OCI-LY7 (cell line): ENCODE data around the gene RNF19B. TPM values are rescaled to one million over a fixed set of nuclear protein-coding genes. Genes with fewer than 3 reads are reported as not detected.
A peak's percentile ranks its signal among the peaks of the same experiment; 100 is the strongest.

ENCODE experiments used
- BruUV-seq: library from RNA; stranded (reverse); fragments of 400-500 nt; replicated peaks from 2 replicates; lab custom pipeline; 2021; lab: Mats Ljungman, UMichigan
- CTCF ChIA-PET: fragments of 300-600 bp; sonication (Branson Sonifier 250); formaldehyde crosslinking; loops from one replicate; lab custom pipeline; 2022; ENCODE audit warnings: antibody characterized with exemption; ENCODE audit not compliant: unreplicated experiment; lab: Charles Lee
- POLR2A ChIA-PET: fragments of 300-600 bp; sonication (Branson Sonifier 250); formaldehyde crosslinking; loops from one replicate; lab custom pipeline; 2022; ENCODE audit warnings: antibody characterized with exemption; lab: Charles Lee
- DNase-seq: peaks from one replicate; pipeline ENCODE4 v3.0.0-alpha.2; 2015; ENCODE audit warnings: low spot score
- H2AFZ ChIP-seq: fragments of 200-600 bp; sonication (generic), shearing (Covaris generic); 2 replicates; pipeline ENCODE4 v1.6.1; 2014; ENCODE audit warnings: mild to moderate bottlenecking, antibody characterized with exemption, low read length, moderate library complexity
- H3K27ac ChIP-seq: fragments of 200-600 bp; sonication (generic); 2 replicates; pipeline ENCODE4 v1.5.1; 2014; ENCODE audit warnings: mixed run types, low read depth, mild to moderate bottlenecking, moderate library complexity, low read length, inconsistent platforms; ENCODE audit not compliant: poor library complexity, severe bottlenecking
- H3K36me3 ChIP-seq: fragments of 200-600 bp; sonication (generic); 2 replicates; pipeline ENCODE4 v1.6.1; 2014; ENCODE audit warnings: mild to moderate bottlenecking, antibody characterized with exemption, low read length, moderate library complexity, mixed read lengths; ENCODE audit not compliant: insufficient read depth
- H3K4me1 ChIP-seq: fragments of 200-600 bp; sonication (generic); 2 replicates; pipeline ENCODE4 v1.5.1; 2014; ENCODE audit warnings: mild to moderate bottlenecking, low read length; ENCODE audit not compliant: insufficient read depth, poor library complexity, severe bottlenecking
- H3K4me2 ChIP-seq: fragments of 200-600 bp; sonication (generic); 2 replicates; pipeline ENCODE4 v1.6.1; 2014; ENCODE audit warnings: mild to moderate bottlenecking, low read length
- H3K4me3 ChIP-seq: fragments of 200-600 bp; sonication (generic); 2 replicates; pipeline ENCODE4 v1.5.1; 2014; ENCODE audit warnings: mild to moderate bottlenecking, low read depth, low read length; ENCODE audit not compliant: poor library complexity, severe bottlenecking
- H3K79me2 ChIP-seq: fragments of 200-600 bp; sonication (generic); 2 replicates; pipeline ENCODE4 v1.6.1; 2016; ENCODE audit warnings: low read depth, mild to moderate bottlenecking, low read length, moderate library complexity, mixed read lengths; ENCODE audit not compliant: insufficient read depth
- H3K9me2 ChIP-seq: fragments of 200-600 bp; sonication (generic); 2 replicates; pipeline ENCODE4 v1.6.1; 2016; ENCODE audit warnings: mild to moderate bottlenecking, low read length, mixed read lengths; ENCODE audit not compliant: insufficient read depth
- H3K9me3 ChIP-seq: fragments of 200-600 bp; sonication (generic); 2 replicates; pipeline ENCODE4 v1.6.1; 2014; ENCODE audit warnings: mild to moderate bottlenecking, mixed run types, low read length, mixed read lengths
- H4K20me1 ChIP-seq: fragments of 200-600 bp; sonication (generic); 2 replicates; pipeline ENCODE4 v1.6.1; 2014; ENCODE audit warnings: mild to moderate bottlenecking, antibody characterized with exemption, low read length, moderate library complexity, mixed read lengths; ENCODE audit not compliant: insufficient read depth
- EZH2phosphoT487 ChIP-seq: fragments of 200-600 bp; sonication (generic); IDR thresholded peaks from 2 replicates; pipeline ENCODE4 v1.6.1; 2018; ENCODE audit warnings: low read depth, borderline replicate concordance, mild to moderate bottlenecking, mixed run types, antibody characterized with exemption, low read length, moderate library complexity, mixed read lengths
- intact Hi-C: fragments of 100-400 bp; cut with micrococcal nuclease; formaldehyde crosslinking; loops from one replicate; pipeline ENCODE4 v1.10.0; 2022; ENCODE audit not compliant: unreplicated experiment
- total RNA-seq, 2 experiments: library from RNA; depleted of rRNA in 1 of 2; stranded (reverse); fragments of >200 nt in 1 of 2; shearing (Covaris generic) in 1 of 2; gene quantifications; 2 replicates each; pipeline ENCODE4 v1.2.3, GENCODE V29; 2014 to 2022
- TF ChIP-seq, protein P1 (sequence below): fragments of 200-600 bp; sonication (generic); conservative IDR thresholded peaks from 2 replicates; pipeline ENCODE4 v1.5.1; 2014; ENCODE audit warnings: mild to moderate bottlenecking, antibody characterized with exemption, low read length, moderate library complexity, mixed read lengths

RNF19B gene
- total RNA-seq, 2 experiments from 2014 or later, result 23.0 to 36.8 TPM

DNA sequence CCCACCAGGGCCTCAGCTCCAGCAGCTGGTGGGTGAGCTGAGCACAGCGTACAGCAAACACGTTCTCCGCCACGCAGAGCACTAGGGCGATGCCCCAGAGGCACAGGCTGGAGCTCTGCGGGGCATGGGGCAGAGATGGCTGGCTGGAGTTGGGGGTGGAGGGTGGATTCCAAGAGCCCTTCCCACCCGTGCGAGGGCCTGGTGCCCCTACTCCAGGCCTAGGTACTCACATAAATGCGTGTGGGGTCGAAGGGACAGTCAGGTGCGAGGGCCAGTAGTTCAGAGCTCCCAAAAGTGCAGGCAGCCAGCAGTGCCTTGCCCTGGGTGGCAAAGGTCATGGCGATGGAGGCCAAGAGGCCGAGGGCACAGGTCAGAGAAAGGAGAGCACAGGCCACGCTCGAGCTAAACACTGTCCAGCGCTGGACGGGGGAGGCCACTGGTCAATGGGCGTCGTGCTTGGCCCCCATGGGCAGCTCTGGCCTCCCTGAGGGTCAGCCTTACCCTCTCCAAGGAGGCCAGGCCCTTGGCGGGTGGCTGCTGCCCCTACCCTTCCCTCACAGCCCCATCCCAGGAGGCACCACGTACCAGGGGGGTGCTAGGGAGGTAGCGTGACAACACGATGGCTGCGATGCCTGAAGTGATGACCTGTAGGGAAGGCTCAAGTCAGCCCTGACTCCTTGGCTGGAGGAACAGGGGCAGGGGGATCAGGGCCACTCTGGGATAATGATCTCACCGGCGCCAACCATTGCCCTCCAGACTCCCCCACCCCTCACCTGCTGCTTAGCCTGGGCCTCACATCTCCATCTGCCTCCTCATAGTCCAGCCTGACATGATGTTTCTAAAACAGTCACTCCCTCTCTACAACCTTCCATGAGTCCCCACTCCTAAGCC is 69.0 kb downstream of the RNF19B start:
- intact Hi-C loops, result no loop called here
- Histone ChIP-seq H3K9me2 (no peaks in the 10 kb centered on the region), H3K4me3 (no peak overlapping the region), H3K9me3 (no peaks in the 10 kb centered on the region), H3K4me2 (no peak overlapping the region), H3K4me1 (peaks cover 4% of the 10 kb centered on the region), H3K79me2 (no peaks in the 10 kb centered on the region), H2AFZ (no peak overlapping the region), H3K36me3 (no peaks in the 10 kb centered on the region), H3K27ac (no peak overlapping the region), H4K20me1 (no peaks in the 10 kb centered on the region)
- ChIA-PET POLR2A (no interaction called here), CTCF (no interaction called here)
- no peak for TF ChIP-seq EZH2phosphoT487
- TF ChIP-seq, protein P1, sequence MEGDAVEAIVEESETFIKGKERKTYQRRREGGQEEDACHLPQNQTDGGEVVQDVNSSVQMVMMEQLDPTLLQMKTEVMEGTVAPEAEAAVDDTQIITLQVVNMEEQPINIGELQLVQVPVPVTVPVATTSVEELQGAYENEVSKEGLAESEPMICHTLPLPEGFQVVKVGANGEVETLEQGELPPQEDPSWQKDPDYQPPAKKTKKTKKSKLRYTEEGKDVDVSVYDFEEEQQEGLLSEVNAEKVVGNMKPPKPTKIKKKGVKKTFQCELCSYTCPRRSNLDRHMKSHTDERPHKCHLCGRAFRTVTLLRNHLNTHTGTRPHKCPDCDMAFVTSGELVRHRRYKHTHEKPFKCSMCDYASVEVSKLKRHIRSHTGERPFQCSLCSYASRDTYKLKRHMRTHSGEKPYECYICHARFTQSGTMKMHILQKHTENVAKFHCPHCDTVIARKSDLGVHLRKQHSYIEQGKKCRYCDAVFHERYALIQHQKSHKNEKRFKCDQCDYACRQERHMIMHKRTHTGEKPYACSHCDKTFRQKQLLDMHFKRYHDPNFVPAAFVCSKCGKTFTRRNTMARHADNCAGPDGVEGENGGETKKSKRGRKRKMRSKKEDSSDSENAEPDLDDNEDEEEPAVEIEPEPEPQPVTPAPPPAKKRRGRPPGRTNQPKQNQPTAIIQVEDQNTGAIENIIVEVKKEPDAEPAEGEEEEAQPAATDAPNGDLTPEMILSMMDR, result no peak
- no TSS peak for BruUV-seq
- DNase-seq, result no peak

DNA sequence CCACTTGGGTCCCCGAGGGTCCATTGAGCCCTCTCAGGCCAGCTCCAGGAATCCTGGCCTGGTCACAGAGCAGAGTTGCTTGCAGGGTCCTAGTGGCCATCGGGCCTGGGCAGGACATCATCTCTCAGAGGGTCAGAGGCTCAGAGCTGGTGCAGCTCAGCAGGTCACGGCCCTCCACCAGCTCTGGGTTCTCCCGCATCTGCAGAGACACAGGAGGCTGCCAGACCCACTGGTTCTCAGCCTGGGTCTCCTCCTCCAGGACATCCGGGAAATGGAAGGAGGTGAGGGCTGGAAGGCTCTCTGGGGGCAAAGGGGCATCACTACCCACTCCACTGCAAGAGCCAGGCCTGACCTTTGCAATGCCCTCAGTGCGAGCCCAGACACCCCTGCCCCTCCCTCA is 69.9 kb downstream of the RNF19B start:
- TF ChIP-seq, protein P1, result no peak
- TF ChIP-seq EZH2phosphoT487, result no peak
- no peaks in the 10 kb centered on the region for H4K20me1 ChIP-seq
- no peak for DNase-seq
- H3K36me3 ChIP-seq, result no peaks in the 10 kb centered on the region
- no peak overlapping the region for H3K27ac ChIP-seq
- no TSS peak for BruUV-seq
- no peaks in the 10 kb centered on the region for H3K9me2 ChIP-seq
- peaks cover 4% of the 10 kb centered on the region for H3K4me1 ChIP-seq
- no peaks in the 10 kb centered on the region for H3K79me2 ChIP-seq
- H2AFZ ChIP-seq, result no peak overlapping the region
- POLR2A ChIA-PET, result no interaction called here
- CTCF ChIA-PET, result no interaction called here
- no peaks in the 10 kb centered on the region for H3K9me3 ChIP-seq
- no peak overlapping the region for H3K4me3 ChIP-seq
- intact Hi-C loops, result no loop called here
- no peak overlapping the region for H3K4me2 ChIP-seq

DNA sequence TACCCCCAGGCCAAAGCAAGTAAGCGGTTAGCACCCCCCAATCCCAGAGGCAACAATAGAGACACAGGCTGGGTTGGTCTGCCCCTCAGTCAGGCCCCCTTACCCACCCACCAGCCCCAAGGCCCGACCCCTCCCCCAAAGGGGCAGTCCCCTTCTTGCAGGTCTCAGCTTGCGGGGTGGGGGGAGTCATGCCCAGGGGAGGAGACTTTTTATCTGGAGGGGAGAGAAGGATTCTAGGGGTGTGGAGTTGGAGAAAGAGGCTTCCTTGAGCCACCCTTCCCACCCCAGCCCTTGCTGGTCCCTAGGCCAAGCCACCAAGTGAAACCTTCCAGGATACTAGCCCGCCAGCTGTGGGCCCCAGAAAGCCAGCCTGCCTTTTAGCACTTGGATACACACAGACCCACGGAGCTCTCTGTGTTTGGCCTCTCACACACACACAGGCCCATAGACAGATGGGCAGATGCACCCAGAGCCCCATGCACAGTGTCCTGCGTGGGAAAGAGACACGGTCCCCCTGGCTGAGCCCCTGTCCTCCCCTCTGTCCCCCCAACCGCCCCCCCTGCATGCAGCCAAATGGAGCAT is 70.5 kb downstream of the RNF19B start:
- H3K4me1 ChIP-seq, result peaks cover 4% of the 10 kb centered on the region
- H3K9me3 ChIP-seq, result no peaks in the 10 kb centered on the region
- intact Hi-C loops, result no loop called here
- H3K9me2 ChIP-seq, result no peaks in the 10 kb centered on the region
- CTCF ChIA-PET, result no interaction called here
- H4K20me1 ChIP-seq, result no peaks in the 10 kb centered on the region
- H3K4me2 ChIP-seq, result peak overlapping the region; percentile 65
- peak overlapping the region; percentile 49; the same call in 1 of the 2 replicates for H2AFZ ChIP-seq
- no TSS peak for BruUV-seq
- no peaks in the 10 kb centered on the region for H3K79me2 ChIP-seq
- TF ChIP-seq, protein P1, result no peak
- TF ChIP-seq EZH2phosphoT487, result no peak
- no peak overlapping the region for H3K27ac ChIP-seq
- POLR2A ChIA-PET, result interaction anchor here (0.6 kb wide), 1 partner anchor 200 kb away, joined by 3 read pairs; no protein-coding TSS in a partner anchor
- H3K4me3 ChIP-seq, result peak overlapping the region; percentile 66
- no peak for DNase-seq
- H3K36me3 ChIP-seq, result no peaks in the 10 kb centered on the region
